ENCODE data around the gene STK40.

Gene STK40

DNA sequence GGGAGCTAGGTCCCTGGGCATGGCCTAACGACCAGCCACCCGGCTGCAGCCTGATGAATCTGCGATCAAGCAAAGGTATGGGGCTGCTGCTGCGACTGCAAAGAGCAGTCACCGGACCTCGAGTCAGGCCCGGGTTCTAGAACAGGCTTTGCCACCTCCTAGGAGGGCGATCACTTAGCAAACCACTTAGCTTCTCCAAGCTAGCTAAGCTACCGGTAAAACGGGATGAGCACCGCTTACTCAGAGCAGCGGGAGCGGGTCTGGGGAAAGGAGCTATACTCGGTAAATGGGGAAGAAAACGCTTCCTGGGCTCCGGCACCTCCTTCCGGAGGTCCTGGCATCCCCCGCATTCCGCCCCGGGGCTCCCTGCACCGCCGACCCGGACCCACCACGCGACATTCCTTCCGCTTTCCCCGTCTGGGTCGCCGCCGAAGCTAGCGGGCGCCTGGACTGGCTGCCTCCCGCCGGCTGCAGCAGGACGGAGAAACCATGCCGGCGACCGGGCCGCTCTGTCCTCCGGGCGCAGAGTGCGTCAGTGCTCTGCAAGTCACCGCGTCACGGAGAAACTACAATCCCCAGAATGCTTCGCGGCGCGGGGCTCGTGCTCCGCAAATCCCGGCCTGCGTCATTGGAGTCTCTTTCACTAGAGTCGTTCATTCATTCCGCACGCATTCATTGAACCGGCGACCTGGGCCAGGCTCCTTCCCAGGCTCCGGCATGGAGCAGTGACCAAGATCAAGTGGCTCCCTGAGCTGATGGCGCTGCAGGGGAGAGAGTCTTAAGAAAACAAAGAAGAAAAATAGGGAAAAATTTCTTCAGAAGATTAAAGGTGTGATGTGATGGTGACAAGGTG, 11.9 kb upstream of the STK40 start, which contains the start of gene LSM10:
Gene LSM10 (minus strand): TSS at position 531 of the 853 bp plus-strand sequence. CDS start 3,779 bp downstream, outside the sequence.
- peak; percentile 75 for DNase-seq (ENCODE audit: low read depth in 2 of 2)

DNA sequence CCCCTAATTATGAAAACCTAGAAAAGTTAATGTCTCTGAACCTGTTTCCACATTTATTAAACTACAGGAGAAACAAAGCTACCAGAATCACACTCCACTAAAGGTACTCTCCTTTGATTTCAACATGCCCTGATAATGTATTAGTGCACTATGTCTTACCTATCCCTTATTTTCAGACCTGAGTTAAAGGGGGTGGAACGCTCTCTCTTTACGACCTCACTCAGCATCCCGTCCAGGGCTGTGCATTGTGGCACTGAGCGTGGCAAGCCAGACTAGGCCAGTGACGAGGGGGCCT, 11.3 kb upstream of the STK40 start:
- no peak for DNase-seq (ENCODE audit: low read depth in 2 of 2)

DNA sequence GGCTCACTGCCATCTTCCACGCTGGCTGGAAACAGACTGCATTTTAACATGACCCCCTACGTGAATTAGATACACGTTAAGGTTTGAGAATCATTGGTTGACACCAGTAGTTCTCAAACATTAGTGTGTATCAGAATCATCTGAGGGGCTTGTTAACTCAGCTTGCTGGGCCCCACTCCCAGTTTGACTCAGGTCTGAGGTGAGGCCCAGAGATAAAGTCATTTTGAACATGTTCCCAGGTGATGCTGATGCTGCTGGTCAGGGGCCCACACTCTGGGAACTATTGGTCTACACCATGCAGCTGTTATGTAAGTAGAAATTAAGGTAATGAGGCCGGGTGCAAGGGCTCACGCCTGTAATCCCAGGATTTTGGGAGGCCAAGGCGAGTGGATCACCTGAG, 10.6 kb upstream of the STK40 start:
- DNase-seq (ENCODE audit: low read depth in 2 of 2), result no peak

DNA sequence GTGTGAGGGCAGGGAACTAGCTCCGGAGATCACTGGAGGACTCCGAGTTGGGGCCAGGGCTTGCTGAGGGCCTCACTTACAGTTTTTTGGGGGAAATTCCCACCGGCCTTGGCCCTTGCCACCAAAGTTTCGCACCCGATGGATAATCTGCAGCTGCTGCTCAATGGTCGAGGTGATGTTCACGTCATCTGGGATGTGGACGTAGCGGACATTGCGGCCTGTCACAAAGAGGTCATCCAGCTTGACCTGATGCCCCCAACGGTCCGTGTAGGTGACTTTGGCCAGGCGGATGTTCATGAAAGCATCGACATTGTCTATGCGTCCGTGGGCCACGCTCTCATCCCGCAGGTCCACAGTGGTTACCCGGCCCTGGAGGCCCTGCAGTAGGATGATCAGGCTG, 8.0 kb upstream of the STK40 start:
- DNase-seq (ENCODE audit: low read depth in 2 of 2), result no peak

DNA sequence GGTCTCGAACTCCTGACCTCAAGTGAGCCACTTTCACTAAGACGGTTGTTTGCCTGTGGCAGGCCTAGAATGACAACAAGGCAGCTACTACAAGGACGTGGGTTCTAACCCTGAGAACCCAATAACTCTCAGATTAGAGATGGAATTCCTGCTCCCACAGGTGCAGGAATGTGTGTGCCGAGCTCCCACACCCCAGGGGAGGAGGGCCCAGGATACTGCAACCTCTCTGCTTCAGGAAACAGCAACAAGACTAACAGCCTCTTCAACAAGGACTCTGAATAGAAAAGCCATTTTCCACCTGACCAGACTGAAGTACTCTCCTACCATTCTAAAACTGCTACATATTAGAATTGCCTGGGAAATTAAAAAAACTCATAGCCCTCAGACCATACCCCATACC, 7.1 kb upstream of the STK40 start:
- no peak for DNase-seq (ENCODE audit: low read depth in 2 of 2)

DNA sequence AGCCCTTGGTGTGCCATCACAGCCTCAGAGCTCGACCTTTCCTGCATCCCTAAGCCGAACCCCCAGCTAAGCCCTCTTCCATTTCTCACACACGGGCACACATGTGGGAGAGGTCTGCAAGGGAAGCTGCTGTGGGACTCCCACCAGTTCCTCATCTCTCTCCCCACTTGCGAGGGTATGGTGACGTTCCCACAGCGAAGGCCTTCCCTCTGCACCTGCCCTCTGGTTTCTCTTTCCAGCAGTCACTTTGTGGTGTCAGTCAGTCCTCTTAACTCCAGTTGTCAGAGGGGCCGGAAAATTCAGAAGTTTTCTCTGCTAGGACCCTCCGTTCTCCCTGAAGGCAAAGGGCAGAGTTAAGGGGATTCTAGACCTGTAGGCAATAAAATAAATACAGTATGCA, 5.5 kb upstream of the STK40 start:
- DNase-seq (ENCODE audit: low read depth in 2 of 2), result no peak

DNA sequence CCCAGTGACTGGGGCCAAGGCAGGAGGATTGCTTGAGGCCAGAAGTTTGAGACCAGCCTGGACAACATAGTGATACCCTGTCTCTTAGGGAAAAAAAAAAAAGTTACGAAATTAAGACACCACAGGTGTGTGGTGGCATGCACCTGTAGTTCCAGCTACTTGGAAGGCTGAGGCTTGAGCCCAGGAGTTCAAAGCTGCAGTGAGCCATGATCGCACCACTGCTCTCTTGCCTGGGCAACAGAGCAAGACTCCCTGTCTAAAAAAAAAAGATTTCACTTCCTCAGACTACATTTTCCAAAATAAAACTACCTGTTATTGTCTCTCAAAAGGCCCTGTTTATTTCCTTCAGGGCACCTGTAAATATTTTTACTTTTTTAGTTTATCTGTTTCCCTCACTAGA, 4.7 kb upstream of the STK40 start:
- no peak for DNase-seq (ENCODE audit: low read depth in 2 of 2)

DNA sequence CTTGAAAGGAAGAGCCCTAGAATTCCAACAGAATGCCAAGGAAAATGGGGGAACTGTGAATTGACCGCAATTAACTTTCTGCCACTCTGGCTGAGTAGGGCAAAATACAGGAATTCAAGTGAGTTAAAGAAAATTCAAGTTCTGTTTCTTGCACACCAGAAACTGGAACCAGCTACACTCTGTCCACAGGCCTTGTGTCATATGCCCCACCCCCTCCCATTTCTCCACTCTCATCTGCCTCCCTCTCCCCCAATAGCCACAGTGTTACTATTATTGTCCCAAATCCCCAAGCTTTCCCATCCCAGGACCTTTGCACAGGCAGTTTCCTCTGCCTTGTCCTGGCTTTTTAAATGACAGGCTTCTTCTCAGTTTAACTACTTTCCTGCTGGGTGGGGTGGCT, 4.3 kb upstream of the STK40 start:
- no peak for DNase-seq (ENCODE audit: low read depth in 2 of 2)

DNA sequence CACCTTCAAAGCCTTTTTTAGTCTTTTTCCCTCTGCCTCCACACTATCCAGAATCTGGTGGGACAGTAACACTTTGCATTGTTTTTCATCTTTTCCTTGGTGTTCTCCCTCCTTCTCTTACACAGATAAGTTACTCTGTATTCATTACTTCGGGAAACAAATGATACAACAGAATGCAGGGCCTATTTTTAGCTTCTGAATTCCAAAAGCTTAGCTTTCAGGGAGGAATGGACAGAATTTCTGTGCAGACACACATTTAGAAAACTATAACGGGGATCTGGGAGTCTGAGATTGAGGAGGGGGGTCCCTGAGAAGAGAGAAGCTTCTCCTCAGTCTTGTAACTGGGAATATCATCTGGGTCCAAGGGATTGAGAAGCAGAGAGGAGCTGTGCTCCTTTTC, 3.5 kb upstream of the STK40 start:
- no peak for DNase-seq (ENCODE audit: low read depth in 2 of 2)

DNA sequence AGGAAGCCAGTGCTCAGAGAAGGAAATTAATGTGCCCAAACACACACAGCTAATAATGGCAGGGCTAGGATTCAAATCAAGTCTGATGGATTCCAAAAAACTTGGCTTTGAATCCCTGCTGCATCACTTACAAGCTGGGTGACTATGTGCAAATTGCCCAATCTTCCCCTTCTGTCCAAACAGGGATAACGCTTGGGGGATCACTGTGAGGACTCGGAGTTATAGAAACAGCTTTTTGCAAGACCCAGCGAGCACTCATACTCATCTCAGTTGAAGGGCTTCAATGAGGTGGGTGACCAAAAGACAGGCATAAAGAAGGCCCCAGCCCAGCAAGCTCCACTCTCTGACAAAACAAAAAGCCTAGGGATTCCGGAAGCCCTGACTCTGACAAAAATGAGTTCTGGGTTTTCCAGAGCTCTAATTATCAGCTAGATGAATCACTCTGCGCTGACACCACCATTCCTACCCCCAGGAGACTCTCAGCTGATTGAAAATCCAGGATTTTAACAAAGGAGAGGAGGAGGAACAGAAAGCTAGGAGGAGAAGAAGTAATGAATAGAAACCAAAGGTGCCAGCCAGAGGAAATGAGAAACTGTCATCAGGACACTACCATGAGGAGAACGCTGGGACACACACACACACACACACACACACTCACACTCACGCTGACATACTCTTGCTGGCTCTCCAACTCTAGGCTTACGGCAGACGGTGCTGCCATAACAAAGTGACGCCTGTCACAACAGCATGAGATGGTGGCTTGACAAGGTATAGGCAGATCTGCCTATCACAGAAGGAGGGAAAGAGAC, 1.6 kb upstream of the STK40 start:
- DNase-seq (ENCODE audit: low read depth in 2 of 2), result peak; percentile 72 to 74

DNA sequence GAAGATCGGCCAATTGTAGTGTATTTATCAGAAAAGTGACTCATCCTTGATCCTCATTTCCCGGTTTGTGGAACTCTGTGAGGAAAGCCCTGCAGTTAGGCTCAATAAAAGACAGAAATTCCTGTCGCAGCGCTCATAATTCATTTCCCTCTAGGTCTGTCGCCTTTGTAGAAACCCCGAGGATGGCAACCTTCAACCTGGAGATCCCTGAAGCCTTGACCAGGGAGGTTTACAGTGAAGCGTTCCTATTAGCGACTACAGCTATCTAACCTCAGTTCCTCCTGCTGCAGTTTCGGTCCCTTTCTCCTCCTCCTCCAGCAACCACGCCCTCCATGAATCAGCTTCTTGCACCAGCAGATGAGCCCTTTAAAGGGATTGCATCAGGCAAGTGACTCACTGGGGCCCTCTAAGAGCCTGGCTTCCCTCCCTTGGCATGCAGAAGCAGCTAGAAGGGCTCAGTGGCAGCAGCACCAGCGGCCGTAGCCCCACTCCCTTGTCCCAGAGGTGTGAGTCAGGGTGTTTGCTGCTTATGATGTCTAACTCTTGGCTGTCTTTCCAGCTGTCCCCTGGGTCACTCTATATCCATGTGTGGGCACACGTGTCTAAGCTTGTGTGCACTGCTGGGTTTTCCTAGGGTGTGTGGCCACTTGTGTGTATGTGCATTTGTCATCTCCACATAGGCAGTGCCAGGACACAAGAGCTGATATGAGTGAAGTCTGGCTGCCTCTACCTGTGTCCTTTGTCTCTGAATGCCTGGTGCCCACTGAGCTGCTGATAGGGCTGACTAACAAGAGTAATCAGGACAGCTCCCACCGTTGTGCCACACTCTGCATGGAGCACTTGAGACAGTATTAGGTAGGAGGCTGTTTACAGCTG, 779 bp upstream of the STK40 start:
- DNase-seq (ENCODE audit: low read depth in 2 of 2), result peak; percentile 99

DNA sequence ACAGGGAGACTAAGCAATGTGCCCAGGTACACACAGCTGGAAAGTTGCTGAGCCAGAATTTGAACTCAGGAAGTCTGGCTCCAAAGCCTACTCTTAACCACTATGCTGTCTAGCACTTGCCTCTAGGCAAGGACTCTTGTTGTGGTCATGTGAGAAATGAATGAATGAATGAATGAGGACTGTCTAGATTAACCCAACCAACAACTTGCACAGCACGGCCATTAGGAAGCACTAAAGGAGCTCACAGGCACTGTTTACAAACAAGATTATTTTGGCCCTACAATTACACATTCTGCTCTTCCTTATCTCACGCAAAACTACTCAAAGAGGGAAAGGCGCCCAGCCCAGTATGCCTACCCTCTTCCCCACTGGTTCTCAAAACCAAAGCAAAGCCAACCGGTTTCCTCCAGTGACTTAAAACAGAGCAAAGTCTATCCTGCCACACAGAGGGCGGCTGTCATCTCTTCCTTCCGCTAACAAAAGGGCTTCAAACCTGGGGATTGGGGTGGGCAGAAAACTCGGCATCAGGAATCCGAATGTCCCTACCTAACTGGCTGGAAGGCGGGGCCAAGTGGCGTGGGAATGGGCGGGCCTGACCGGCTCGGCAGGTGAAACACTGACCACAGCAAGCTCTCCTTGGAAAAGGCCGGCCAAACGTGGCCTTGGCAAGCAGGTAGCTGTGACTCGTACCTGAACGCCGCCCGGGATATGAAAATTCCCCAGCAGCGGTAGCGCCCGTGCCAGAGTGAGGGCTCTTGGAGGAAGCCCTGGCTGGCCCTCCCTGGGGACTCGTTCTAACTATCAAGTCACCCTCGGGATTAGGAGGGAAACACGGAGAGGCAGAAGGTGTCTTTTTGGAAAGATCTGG, 948 bp downstream of the STK40 start:
- DNase-seq (ENCODE audit: low read depth in 2 of 2), result no peak

DNA sequence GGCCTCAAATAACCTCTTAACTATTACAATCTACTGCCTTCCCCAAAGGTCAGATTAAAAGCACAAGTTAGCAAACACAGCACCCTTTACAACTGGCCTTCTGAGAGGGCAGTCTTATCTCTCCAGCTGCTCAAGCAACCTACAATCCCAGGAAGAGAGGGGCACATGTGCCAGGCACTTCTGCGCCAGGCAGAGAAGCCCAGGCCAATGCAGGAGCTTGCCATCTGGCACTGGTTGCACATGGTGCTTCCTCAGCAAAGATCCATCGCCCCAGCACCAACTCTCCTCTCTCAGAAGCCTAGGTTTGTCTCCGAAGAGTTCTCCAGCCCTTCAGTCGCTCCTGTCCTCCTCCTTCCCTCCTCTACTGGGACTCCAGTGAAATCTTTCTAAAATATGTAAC, 2.5 kb downstream of the STK40 start:
- DNase-seq (ENCODE audit: low read depth in 2 of 2), result no peak

DNA sequence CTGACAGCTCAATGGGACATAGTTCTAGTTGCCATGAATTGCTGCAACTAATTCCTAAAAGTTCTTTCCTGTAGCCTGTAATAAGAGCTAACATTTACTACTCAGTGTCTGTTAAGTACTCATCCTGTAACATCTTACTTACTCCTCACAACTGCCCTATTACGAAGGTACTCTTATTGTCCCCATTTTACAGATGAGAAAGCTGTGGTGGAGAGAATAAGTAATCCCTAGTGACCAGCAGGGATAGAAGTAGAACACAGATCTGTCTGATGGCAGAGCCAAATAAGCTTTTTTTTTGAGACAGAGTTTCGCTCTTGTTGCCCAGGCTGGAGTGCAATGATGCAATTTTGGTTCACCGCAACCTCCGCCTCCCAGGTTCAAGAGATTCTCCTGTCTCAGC, 3.1 kb downstream of the STK40 start:
- no peak for DNase-seq (ENCODE audit: low read depth in 2 of 2)

DNA sequence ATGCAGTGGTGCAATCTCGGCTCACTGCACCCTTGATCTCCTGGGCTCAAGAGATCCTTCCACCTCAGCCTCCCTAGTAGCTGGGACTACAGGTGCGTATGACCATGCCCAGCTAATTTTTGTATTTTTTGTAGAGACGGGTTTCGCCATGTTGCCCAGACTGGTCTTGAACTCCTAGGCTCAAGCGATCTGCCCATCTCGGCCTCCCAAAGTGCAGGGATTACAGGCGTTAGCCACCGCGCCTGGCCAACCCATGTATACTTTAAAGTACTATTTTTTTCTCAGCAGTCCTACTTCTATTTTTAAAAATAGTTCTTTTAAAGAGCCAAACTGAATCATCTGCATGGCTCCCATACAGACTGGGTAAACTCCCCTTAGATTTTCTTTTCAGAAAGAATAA, 3.5 kb downstream of the STK40 start:
- DNase-seq (ENCODE audit: low read depth in 2 of 2), result no peak

DNA sequence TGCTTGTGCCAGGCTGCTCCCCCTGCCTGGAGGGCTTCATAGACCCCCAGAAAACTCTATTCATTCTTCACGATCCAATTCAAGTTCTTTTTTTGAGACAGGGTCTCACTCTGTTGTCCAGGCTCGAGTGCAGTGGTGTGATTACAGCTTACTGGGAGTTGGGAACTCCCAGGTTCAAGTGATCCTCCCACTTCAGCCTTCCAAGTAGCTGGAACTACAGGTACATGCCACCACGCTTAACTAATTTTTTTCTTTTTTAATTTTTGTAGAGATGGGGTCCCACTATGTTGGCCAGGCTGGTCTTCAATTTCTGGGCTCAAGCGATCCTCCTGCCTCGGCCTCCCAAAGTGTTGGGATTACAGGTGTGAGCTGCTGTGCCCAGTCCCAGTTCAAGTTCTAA, 4.3 kb downstream of the STK40 start:
- DNase-seq (ENCODE audit: low read depth in 2 of 2), result no peak

DNA sequence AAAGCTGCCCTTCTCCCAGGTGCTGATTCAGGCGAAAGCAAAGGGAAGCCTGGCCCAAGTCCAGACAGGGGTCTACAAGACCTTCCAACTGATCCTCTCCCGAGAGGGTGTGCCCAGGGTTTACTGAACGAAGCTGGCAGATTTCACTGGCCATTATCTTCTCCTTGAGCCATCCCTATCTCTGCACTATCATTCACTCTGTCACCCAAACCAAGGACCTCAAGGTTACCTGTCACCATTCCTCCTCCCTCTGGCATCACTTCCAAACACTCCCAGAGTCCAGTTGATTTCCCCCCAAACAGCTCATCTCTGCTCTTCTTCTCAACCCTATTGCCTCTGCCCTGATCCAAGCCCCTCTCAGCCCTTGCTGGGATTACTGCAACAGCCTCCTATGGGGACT, 4.9 kb downstream of the STK40 start:
- DNase-seq (ENCODE audit: low read depth in 2 of 2), result no peak

DNA sequence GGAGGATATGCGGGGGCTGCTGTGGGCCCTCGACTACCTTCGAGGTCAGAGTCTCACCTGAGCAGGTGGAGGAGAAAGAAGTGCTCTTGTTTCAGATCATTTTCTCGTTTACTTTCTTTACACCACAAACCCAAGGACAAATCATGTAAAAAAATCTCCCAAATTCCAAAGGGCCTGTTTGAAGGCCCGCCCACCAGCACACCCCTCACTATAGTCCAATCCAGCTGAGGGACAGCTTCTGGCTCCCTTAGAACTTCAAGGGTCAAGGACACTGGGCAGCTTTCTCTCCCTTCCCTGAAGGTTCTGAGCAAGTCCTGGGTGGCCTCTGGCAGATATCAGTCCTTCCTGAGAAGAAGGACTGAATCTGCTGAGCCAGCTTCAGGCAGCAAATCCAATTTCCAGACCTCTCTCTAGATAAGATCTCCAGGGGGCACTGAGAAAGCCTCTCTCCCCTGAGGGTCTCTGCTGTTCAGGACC, 5.5 kb downstream of the STK40 start:
- DNase-seq (ENCODE audit: low read depth in 2 of 2), result no peak

DNA sequence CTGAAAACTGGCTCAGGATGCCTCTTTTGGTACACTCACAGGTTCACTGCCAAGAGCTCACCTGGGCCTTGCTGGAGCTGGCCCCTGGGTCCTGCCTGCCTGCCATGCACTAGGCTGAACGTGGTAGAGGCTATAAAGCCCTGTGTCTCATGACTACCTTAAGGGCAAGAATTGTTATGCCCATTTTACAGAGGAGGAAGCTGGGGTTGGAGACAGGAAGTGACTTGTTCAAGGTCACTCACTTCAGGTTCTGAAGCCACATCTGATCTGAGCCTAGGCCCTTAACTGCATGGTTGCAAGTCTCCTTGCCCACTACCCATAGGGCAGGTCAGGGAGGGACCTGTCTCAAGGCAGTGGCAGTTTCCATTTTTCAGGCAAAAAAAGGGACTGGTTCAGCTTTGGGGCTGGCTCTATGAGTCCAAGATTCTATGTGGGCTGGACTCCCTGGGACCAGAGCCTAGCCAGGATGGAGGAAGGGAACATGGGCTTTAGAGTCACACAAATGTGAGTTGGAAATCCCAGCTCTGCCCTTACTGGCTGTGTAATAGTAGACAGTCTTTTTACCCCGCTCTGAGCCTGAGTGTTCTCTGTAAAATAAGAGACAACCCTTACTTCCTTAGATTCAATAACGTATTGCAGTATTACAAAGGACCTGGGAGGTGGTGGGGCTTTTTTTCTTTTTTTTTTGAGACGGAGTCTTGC, 7.8 kb downstream of the STK40 start:
- no peak for DNase-seq (ENCODE audit: low read depth in 2 of 2)

DNA sequence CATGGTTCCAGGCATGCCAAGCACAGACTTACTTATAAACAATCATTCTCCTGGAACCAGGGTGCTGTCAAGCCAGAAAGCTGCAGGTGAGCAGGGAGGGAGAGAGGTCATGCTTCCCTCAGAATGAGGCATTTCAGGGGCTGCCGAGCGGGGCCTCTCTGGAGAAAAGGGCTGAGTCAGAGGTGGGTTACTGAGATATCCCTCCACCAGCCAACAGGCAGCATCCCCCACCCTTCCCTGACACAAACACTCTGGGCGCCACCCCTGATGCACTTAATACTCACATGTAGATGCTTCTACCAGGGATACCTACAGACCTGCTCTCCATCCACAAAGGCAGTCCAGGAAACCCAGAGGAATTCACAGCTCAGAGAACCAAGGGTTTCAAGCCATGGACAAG, 13.1 kb downstream of the STK40 start:
- no peak for DNase-seq (ENCODE audit: low read depth in 2 of 2)

Measured in fibroblast of skin of left quadriceps (primary cell).